Right lobe of liver (tissue), 6 donors: ENCODE results near the gene FAM110A. TPM values are rescaled to one million over a fixed set of nuclear protein-coding genes. Genes with fewer than 3 reads are reported as not detected.

Source experiments
- ATAC-seq, 4 donors: fragments of 200-7000 bp; cut with Tn5 transposase; one replicate each; pipeline ENCODE4 v1.9.1; 2020; ENCODE audit warnings: mild to moderate bottlenecking in 4 of 4, moderate library complexity in 4 of 4
- DNase-seq, 3 donors: peaks; one replicate each; pipeline ENCODE4 v3.0.0-alpha.2; 2020
- H3K27ac ChIP-seq, 3 donors: fragments of 200-600 bp; one replicate each; pipeline ENCODE4 v1.8.0; 2022
- H3K27me3 ChIP-seq, 2 donors: fragments of 200-600 bp; one replicate each; pipeline ENCODE4 v1.8.0; 2022
- H3K36me3 ChIP-seq, 4 donors: fragments of 200-600 bp; sonication (generic) in 1 of 4; one replicate each; pipeline versions ENCODE4 v1.5.1 to v1.8.0; 2017 to 2022; ENCODE audit warnings: control low read depth in 1 of 4
- H3K4me1 ChIP-seq, 4 donors: fragments of 200-600 bp; sonication (generic) in 1 of 4; one replicate each; pipeline versions ENCODE4 v1.5.1 to v1.8.0; 2017 to 2022; ENCODE audit warnings: control low read depth in 1 of 4
- H3K4me3 ChIP-seq, 3 donors: fragments of 200-600 bp; one replicate each; pipeline ENCODE4 v1.8.0; 2022
- H3K9me3 ChIP-seq, 4 donors: fragments of 200-600 bp; sonication (generic) in 1 of 4; one replicate each; pipeline versions ENCODE4 v1.5.1 to v1.8.0; 2017 to 2022; ENCODE audit warnings: control low read depth in 1 of 4
- POLR2A ChIP-seq: fragments of 450-650 bp; IDR thresholded peaks from one replicate; pipeline ENCODE4 v1.6.1; 2017; ENCODE audit warnings: antibody characterized with exemption, mild to moderate bottlenecking
- WGBS: methylation state at CpG from one replicate; pipeline ENCODE4 v1.1.6; 2018; ENCODE audit warnings: low coverage, low lambda C conversion rate; ENCODE audit not compliant: insufficient coverage; ENCODE audit errors: missing lambda C conversion rate; 5-methylcytosine and 5-hydroxymethylcytosine counted together
- intact Hi-C, 2 donors: fragments of 100-400 bp; cut with DNase I; formaldehyde crosslinking; loops; one replicate each; pipeline versions ENCODE4 v1.11.2 to v1.14.1; 2022
- total RNA-seq, 6 experiments: library from RNA; depleted of rRNA in 2 of 6; stranded (reverse); fragments of >200 nt in 2 of 6; fragmentation: NEBNext Ultra II Directional in 3 of 6; extraction: Animal tissue kit (Norgen Biotek cat#: 25700) in 3 of 6; gene quantifications; one replicate each; pipeline versions ENCODE4 v1.1.0 to v1.2.4, GENCODE V29; 2016 to 2023
- TF ChIP-seq, protein P1 (sequence below), 4 donors: fragments of 200-600 bp in 3 of 4; fragments of 450-650 bp in 1 of 4; IDR thresholded peaks; one replicate each; pipeline versions ENCODE4 v1.5.1 to v1.8.0; 2016 to 2022; ENCODE audit warnings: antibody characterized with exemption in 4 of 4, mild to moderate bottlenecking in 2 of 4
- donor health status: DM: no; HTN: yes; CAD: no.
- donor health status: DM: no; HTN: no; CAD: no.
- donor health status: DM: no; HTN: no; CAD: no.
- donor health status: DM: no; HTN: yes; CAD: no.
- donor health status: DM: no; HTN: yes; CAD: no.

The FAM110A gene
- total RNA-seq, 6 experiments from 2014 or later, result 1.4 to 4.1 (median 2.7) TPM

DNA sequence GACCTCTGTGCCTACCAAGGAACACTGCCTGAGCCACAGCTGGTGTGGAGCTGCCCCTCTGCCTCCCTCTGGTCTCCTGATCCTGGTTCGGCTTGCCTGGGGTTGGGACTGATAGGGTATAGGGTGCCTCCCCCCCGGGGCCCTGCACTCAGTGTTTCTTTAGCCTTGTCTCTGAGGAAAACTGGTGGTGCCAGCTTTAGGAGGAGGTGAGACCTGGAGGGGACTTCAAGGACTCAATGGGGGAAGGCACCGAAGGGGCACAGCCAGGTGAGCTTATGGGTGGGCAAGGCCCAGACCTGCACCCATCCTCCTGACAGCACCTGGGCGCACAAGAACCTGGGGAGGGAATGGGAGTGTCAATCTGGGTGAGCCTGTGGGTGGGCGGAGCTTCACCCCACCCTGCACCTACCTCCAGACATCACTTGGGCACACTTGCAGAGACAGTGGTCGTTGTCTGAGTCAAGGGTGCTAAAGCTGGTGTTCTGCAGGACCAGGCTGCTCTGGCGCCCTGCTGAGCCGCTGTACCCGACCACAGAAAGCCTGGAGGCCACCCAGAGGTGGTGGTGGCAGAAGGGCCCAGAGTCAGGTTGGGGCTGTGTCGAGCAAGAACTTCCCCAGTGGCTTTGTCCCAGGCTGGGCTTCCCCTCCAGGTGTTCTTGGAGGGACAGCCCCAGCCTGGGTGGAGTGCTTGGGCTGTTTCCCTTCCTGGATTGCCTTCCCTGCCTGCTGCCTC, 40.5 kb downstream of the FAM110A start:
- no peak overlapping the region for H3K4me3 ChIP-seq
- H3K27ac ChIP-seq, result no peak overlapping the region
- no peaks in the 10 kb centered on the region for H3K4me1 ChIP-seq
- H3K36me3 ChIP-seq, result no peaks in the 10 kb centered on the region
- no peak for ATAC-seq
- no peaks in the 10 kb centered on the region for H3K9me3 ChIP-seq
- no peak for TF ChIP-seq POLR2A
- TF ChIP-seq, protein P1, sequence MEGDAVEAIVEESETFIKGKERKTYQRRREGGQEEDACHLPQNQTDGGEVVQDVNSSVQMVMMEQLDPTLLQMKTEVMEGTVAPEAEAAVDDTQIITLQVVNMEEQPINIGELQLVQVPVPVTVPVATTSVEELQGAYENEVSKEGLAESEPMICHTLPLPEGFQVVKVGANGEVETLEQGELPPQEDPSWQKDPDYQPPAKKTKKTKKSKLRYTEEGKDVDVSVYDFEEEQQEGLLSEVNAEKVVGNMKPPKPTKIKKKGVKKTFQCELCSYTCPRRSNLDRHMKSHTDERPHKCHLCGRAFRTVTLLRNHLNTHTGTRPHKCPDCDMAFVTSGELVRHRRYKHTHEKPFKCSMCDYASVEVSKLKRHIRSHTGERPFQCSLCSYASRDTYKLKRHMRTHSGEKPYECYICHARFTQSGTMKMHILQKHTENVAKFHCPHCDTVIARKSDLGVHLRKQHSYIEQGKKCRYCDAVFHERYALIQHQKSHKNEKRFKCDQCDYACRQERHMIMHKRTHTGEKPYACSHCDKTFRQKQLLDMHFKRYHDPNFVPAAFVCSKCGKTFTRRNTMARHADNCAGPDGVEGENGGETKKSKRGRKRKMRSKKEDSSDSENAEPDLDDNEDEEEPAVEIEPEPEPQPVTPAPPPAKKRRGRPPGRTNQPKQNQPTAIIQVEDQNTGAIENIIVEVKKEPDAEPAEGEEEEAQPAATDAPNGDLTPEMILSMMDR (IDR thresholded peaks at IDR 0.05), result no peak
- 75% methylated on average over 1 of the region's 10 CpGs for WGBS
- DNase-seq, result no peak
- intact Hi-C loops, result no loop called here
- H3K27me3 ChIP-seq, result no peaks in the 10 kb centered on the region

DNA sequence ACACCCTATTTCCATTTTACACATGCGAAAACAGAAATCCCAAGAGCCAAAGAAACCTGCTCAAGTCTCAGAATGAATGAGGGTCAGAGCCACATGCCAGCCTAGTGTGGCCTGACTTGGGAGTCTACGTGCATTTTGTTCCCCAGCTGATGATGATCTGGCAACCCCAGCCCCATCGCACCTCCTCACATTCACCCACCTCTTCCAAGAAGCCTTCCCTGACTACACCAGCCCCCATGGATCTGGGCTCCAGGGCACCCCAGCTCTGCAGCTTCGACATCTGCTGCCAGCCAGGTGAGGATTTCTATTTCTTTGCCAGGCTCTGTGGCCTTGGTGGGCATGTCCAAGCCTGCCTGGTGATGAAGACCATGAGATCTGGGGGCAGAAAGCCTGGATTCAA, 41.6 kb downstream of the FAM110A start:
- Histone ChIP-seq H3K27ac (no peak overlapping the region), H3K27me3 (no peaks in the 10 kb centered on the region), H3K9me3 (no peaks in the 10 kb centered on the region), H3K4me1 (no peaks in the 10 kb centered on the region), H3K36me3 (no peaks in the 10 kb centered on the region), H3K4me3 (no peak overlapping the region)
- ATAC-seq (no peak), DNase-seq (no peak)
- no peak for TF ChIP-seq POLR2A
- TF ChIP-seq, protein P1 (IDR thresholded peaks at IDR 0.05), result no peak
- 71% methylated on average over 4 of the region's 4 CpGs for WGBS
- intact Hi-C loops, result no loop called here

DNA sequence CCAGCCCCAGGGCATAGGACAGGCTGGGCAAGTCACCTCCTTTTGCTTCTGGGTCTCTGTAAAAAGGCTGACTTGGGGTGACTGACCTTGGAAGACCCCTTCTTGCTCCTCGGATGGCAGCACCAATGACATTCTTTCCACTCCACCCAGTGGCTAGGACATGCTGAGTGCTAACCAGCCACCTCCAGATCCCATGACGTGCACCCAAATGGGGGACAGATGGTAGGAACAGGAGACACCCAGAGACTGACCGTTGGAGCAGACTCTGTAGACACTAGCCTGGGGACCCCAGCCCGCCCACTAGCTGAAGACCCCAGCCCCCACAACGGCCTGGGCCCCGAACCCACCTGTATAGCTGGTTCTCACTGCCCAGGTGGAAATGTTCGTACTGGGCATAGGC, 44.3 kb downstream of the FAM110A start:
- no peak overlapping the region for H3K27ac ChIP-seq
- H3K4me3 ChIP-seq, result no peak overlapping the region
- H3K9me3 ChIP-seq, result no peaks in the 10 kb centered on the region
- H3K4me1 ChIP-seq, result no peaks in the 10 kb centered on the region
- no peaks in the 10 kb centered on the region for H3K36me3 ChIP-seq
- intact Hi-C loops, result no loop called here
- ATAC-seq (no peak), DNase-seq (no peak)
- no peak for TF ChIP-seq POLR2A
- TF ChIP-seq, protein P1 (IDR thresholded peaks at IDR 0.05), result no peak
- WGBS, result 20% methylated on average over 1 of the region's 7 CpGs
- H3K27me3 ChIP-seq, result no peaks in the 10 kb centered on the region

DNA sequence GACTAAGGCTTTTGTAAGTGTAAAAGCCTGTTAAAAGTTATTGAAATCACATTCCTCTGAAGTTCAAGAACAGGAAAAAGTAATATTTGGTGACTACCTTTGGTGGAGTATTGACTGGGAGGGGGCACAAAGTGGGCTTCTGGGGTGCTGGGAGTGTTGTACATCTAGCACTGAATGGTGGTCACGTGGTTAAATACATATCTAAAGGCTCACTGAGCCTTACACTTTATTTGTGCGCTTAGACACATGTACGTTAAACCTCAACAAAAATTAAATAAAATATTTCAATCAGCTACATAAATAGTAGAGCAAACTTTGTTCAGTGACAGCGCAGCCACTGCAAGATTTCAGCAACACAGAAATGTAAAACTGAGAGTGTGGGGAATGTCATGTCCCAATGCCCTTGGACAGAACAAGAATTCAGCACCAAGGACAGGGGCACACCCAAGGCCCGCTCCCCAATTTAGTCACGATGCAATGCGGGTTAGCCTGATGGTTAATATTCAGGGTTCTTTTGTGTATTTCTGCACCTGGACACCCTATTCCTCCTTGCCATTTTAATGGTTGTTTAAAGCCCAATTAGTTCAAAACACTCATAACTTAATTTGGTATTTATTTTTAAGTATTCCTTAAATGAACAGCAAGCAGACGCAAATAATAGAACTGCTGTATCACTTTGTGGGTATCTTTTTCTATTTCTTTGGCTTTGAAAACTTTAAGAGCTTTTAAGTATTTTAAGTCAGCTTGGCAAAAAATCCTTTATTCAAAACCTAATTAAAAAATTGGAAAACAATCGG, 45.2 kb downstream of the FAM110A start:
- no peak for DNase-seq

More for the DNA sequence above, 45.2 kb downstream of the FAM110A start:
- Histone ChIP-seq H3K27ac (no peak overlapping the region), H3K9me3 (no peaks in the 10 kb centered on the region), H3K36me3 (no peaks in the 10 kb centered on the region), H3K27me3 (no peaks in the 10 kb centered on the region), H3K4me3 (no peak overlapping the region), H3K4me1 (no peaks in the 10 kb centered on the region)
- no peak for ATAC-seq
- intact Hi-C loops, result no loop called here
- TF ChIP-seq, protein P1 (IDR thresholded peaks at IDR 0.05), result no peak
- TF ChIP-seq POLR2A, result no peak
- 49% methylated on average over 9 of the region's 9 CpGs for WGBS
